Lower leg skin (tissue), 4 donors: ENCODE measurements around the gene MED31. TPM values are rescaled to one million over a fixed set of nuclear protein-coding genes. Genes with fewer than 3 reads are reported as not detected.

Source experiments
- DNase-seq, 2 donors: peaks; one replicate each; pipeline ENCODE4 v3.0.0-alpha.2; 2019; ENCODE audit warnings: low spot score in 2 of 2
- H3K4me3 ChIP-seq: fragments of 200-600 bp; sonication (generic); 2 replicates; pipeline ENCODE4 v1.5.1; 2017; ENCODE audit warnings: mild to moderate bottlenecking, low read depth; ENCODE audit not compliant: poor library complexity, severe bottlenecking
- POLR2A ChIP-seq, 2 donors: fragments of 450-650 bp; IDR thresholded peaks; one replicate each; pipeline ENCODE4 v1.6.1; 2016 to 2017; ENCODE audit warnings: antibody characterized with exemption in 2 of 2, mild to moderate bottlenecking in 1 of 2, moderate library complexity in 1 of 2
- WGBS, 2 donors: methylation state at CpG; one replicate each; pipeline ENCODE4 v1.1.5; 2018; 5-methylcytosine and 5-hydroxymethylcytosine counted together
- intact Hi-C: fragments of 100-400 bp; cut with DNase I; formaldehyde crosslinking; loops from one replicate; pipeline ENCODE4 v1.15.0; 2023; ENCODE audit warnings: low total_unique reads
- total RNA-seq, 4 donors: library from RNA; depleted of rRNA; stranded (reverse); fragments of >200 nt; gene quantifications; one replicate each; pipeline ENCODE4 v1.1.0, GENCODE V29; 2016
- TF ChIP-seq, protein P1 (sequence below), 3 donors: fragments of 450-650 bp; IDR thresholded peaks; one replicate each; pipeline ENCODE4 v1.5.1; 2016; ENCODE audit warnings: antibody characterized with exemption in 3 of 3, mild to moderate bottlenecking in 3 of 3, moderate library complexity in 2 of 3

Gene MED31
- total RNA-seq, 4 donors from 2014 or later = 2.4 to 16.5 (median 9.8) TPM

DNA sequence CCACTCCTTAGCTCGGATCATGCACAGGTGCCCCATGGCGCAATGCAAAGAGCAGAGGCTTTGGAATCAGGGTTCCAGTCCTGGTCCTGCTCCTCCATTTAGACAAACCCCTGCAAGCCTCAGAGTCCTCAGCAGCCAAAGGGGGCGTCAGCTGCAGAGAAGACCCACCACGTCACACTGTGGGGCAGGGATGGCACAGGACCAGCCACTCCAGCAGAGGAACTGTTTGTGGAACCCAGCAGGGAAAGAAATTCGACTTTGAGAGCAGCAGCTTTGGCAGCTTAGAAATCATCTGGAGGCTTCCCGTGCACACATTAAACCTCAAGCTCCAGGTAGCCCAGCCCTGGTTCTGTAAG is 25.4 kb upstream of the MED31 start:
- DNase-seq = no peak
- intact Hi-C loops = loop anchor here (10.0 kb wide), 1 partner anchor 158 kb away; the partner anchor contains the start of gene TEKT1
- TF ChIP-seq, protein P1, sequence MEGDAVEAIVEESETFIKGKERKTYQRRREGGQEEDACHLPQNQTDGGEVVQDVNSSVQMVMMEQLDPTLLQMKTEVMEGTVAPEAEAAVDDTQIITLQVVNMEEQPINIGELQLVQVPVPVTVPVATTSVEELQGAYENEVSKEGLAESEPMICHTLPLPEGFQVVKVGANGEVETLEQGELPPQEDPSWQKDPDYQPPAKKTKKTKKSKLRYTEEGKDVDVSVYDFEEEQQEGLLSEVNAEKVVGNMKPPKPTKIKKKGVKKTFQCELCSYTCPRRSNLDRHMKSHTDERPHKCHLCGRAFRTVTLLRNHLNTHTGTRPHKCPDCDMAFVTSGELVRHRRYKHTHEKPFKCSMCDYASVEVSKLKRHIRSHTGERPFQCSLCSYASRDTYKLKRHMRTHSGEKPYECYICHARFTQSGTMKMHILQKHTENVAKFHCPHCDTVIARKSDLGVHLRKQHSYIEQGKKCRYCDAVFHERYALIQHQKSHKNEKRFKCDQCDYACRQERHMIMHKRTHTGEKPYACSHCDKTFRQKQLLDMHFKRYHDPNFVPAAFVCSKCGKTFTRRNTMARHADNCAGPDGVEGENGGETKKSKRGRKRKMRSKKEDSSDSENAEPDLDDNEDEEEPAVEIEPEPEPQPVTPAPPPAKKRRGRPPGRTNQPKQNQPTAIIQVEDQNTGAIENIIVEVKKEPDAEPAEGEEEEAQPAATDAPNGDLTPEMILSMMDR (IDR thresholded peaks at IDR 0.05) = no peak
- TF ChIP-seq POLR2A (IDR thresholded peaks at IDR 0.05) = no peak
- WGBS, 2 donors = 72 to 78% methylated on average over 6 of the region's 6 CpGs
- no peak overlapping the region for H3K4me3 ChIP-seq

DNA sequence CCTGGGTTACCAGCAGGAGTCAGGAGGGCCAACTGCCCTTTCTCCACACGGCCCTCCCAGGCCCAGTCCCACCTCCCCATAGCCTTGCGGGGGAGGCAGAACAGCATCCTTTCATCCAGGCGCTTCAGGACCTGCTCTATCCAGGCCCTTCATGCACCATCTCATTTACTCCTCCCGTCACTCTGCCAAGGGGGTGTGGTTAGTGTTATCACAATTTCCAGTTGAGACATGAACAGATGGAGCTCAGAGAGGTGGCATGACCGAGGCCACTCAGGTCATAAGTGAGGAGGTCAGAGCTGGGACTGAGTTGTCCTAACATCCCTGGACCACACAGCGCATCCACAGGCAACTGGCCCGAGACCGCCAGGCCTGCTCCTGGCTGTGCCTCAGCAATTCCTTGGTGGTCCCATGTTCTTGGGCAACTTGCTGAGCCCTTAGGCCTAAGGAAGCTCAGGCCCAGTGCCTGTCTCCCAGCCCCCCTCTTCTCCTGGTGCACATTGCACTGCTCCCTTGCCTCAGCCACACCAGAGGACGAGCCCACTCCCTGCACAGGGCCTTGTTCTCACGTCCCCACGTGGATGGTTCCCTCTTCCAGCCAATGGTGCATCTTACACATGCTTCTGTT is 23.9 kb upstream of the MED31 start:
- no peak overlapping the region for H3K4me3 ChIP-seq
- TF ChIP-seq, protein P1 (IDR thresholded peaks at IDR 0.05) = no peak
- no peak for TF ChIP-seq POLR2A (IDR thresholded peaks at IDR 0.05)
- WGBS, 2 donors = 68 to 72% methylated on average over 9 to 11 of the region's 11 CpGs
- DNase-seq = no peak
- intact Hi-C loops = loop anchor here (10.0 kb wide), 1 partner anchor 159 kb away; the partner anchor contains the start of gene TEKT1

DNA sequence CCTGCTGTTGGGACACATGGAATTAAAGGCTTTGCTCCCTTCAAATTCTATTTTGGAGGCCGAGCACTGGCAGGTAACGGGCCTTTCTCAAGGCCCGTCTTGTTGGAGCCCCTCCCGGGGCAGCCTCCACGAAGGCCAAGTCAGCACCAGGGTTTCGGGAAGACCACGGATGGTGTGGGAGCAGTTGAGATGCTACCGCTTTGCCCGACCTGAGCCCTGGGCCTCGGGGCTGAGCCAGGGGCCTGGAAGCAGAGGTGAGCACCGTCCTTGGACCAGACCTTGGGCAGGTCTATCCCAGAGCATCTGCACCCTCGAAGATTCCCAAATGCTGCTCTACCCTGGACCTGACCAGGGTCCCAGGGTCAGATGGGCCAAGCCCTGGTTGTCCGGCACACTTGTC is 23.2 kb upstream of the MED31 start:
- intact Hi-C loops = loop anchor here (10.0 kb wide), 1 partner anchor 160 kb away; the partner anchor contains the start of gene TEKT1
- TF ChIP-seq POLR2A (IDR thresholded peaks at IDR 0.05) = no peak
- TF ChIP-seq, protein P1 (IDR thresholded peaks at IDR 0.05) = no peak
- DNase-seq = no peak
- H3K4me3 ChIP-seq = no peak overlapping the region
- 93 to 95% methylated on average over 13 of the region's 13 CpGs for WGBS, 2 donors

DNA sequence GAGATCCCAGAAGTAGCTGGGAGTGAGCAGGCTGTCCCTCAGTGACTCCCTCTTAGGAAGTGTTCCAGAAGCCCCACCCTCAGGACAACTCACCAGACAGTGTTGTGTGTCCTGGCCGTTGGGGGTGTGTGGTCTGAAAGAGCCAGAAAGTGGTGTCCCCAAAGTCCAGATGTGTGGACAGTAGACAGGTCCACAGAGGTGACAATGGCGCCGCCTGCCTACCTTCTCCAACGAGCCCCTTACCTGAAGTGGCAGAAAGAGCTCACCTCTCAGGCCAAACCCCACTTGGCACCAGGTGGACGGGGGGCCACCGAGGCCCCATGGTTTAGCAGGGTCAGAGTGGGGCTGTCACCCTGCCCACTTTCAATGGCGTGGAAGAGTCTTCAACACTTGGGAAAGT is 20.0 kb upstream of the MED31 start:
- H3K4me3 ChIP-seq = no peak overlapping the region
- intact Hi-C loops = loop anchor here (10.0 kb wide), 1 partner anchor 163 kb away; the partner anchor contains the start of gene TEKT1
- no peak for DNase-seq
- TF ChIP-seq, protein P1 (IDR thresholded peaks at IDR 0.05) = no peak
- no peak for TF ChIP-seq POLR2A (IDR thresholded peaks at IDR 0.05)
- WGBS, 2 donors = 80 to 83% methylated on average over 7 of the region's 7 CpGs

DNA sequence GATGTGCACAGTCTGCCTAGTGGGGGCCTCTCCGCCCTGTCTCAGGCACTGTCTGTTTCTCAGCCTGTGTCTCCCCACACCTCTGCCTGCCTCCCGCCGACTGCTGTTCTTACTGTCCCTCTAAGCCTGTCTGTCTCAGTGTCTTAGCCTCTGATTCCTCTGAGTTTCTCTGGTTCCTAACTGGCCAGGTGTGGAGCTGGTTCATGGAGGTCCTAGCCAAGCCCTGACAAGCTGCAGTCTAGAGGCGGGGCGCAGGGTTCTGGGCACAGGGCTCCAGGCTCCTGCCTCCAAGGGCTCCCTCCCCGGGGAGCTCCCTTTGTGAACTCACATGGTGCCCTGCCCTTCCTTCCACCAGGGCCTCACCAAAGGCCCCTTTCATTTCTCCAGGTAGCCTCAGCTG is 19.6 kb upstream of the MED31 start:
- WGBS, 2 donors = 75 to 89% methylated on average over 5 to 6 of the region's 6 CpGs
- TF ChIP-seq, protein P1 (IDR thresholded peaks at IDR 0.05) = no peak
- no peak for TF ChIP-seq POLR2A (IDR thresholded peaks at IDR 0.05)
- intact Hi-C loops = loop anchor here (10.0 kb wide), 1 partner anchor 164 kb away; the partner anchor contains the start of gene TEKT1
- H3K4me3 ChIP-seq = no peak overlapping the region
- DNase-seq = no peak
